OCI-LY7 (cell line): ENCODE measurements around the gene ALS2CL. TPM values are rescaled to one million over a fixed set of nuclear protein-coding genes. Genes with fewer than 3 reads are reported as not detected.

ENCODE experiments used
- BruUV-seq: library from RNA; stranded (reverse); fragments of 400-500 nt; replicated peaks from 2 replicates; lab custom pipeline; 2021; lab: Mats Ljungman, UMichigan
- CTCF ChIA-PET: fragments of 300-600 bp; sonication (Branson Sonifier 250); formaldehyde crosslinking; loops from one replicate; lab custom pipeline; 2022; ENCODE audit warnings: antibody characterized with exemption; ENCODE audit not compliant: unreplicated experiment; lab: Charles Lee
- POLR2A ChIA-PET: fragments of 300-600 bp; sonication (Branson Sonifier 250); formaldehyde crosslinking; loops from one replicate; lab custom pipeline; 2022; ENCODE audit warnings: antibody characterized with exemption; lab: Charles Lee
- DNase-seq: peaks from one replicate; pipeline ENCODE4 v3.0.0-alpha.2; 2015; ENCODE audit warnings: low spot score
- H2AFZ ChIP-seq: fragments of 200-600 bp; sonication (generic), shearing (Covaris generic); 2 replicates; pipeline ENCODE4 v1.6.1; 2014; ENCODE audit warnings: mild to moderate bottlenecking, antibody characterized with exemption, low read length, moderate library complexity
- H3K27ac ChIP-seq: fragments of 200-600 bp; sonication (generic); 2 replicates; pipeline ENCODE4 v1.5.1; 2014; ENCODE audit warnings: mixed run types, low read depth, mild to moderate bottlenecking, moderate library complexity, low read length, inconsistent platforms; ENCODE audit not compliant: poor library complexity, severe bottlenecking
- H3K36me3 ChIP-seq: fragments of 200-600 bp; sonication (generic); 2 replicates; pipeline ENCODE4 v1.6.1; 2014; ENCODE audit warnings: mild to moderate bottlenecking, antibody characterized with exemption, low read length, moderate library complexity, mixed read lengths; ENCODE audit not compliant: insufficient read depth
- H3K4me1 ChIP-seq: fragments of 200-600 bp; sonication (generic); 2 replicates; pipeline ENCODE4 v1.5.1; 2014; ENCODE audit warnings: mild to moderate bottlenecking, low read length; ENCODE audit not compliant: insufficient read depth, poor library complexity, severe bottlenecking
- H3K4me2 ChIP-seq: fragments of 200-600 bp; sonication (generic); 2 replicates; pipeline ENCODE4 v1.6.1; 2014; ENCODE audit warnings: mild to moderate bottlenecking, low read length
- H3K4me3 ChIP-seq: fragments of 200-600 bp; sonication (generic); 2 replicates; pipeline ENCODE4 v1.5.1; 2014; ENCODE audit warnings: mild to moderate bottlenecking, low read depth, low read length; ENCODE audit not compliant: poor library complexity, severe bottlenecking
- H3K79me2 ChIP-seq: fragments of 200-600 bp; sonication (generic); 2 replicates; pipeline ENCODE4 v1.6.1; 2016; ENCODE audit warnings: low read depth, mild to moderate bottlenecking, low read length, moderate library complexity, mixed read lengths; ENCODE audit not compliant: insufficient read depth
- H3K9me2 ChIP-seq: fragments of 200-600 bp; sonication (generic); 2 replicates; pipeline ENCODE4 v1.6.1; 2016; ENCODE audit warnings: mild to moderate bottlenecking, low read length, mixed read lengths; ENCODE audit not compliant: insufficient read depth
- H3K9me3 ChIP-seq: fragments of 200-600 bp; sonication (generic); 2 replicates; pipeline ENCODE4 v1.6.1; 2014; ENCODE audit warnings: mild to moderate bottlenecking, mixed run types, low read length, mixed read lengths
- H4K20me1 ChIP-seq: fragments of 200-600 bp; sonication (generic); 2 replicates; pipeline ENCODE4 v1.6.1; 2014; ENCODE audit warnings: mild to moderate bottlenecking, antibody characterized with exemption, low read length, moderate library complexity, mixed read lengths; ENCODE audit not compliant: insufficient read depth
- EZH2phosphoT487 ChIP-seq: fragments of 200-600 bp; sonication (generic); IDR thresholded peaks from 2 replicates; pipeline ENCODE4 v1.6.1; 2018; ENCODE audit warnings: low read depth, borderline replicate concordance, mild to moderate bottlenecking, mixed run types, antibody characterized with exemption, low read length, moderate library complexity, mixed read lengths
- intact Hi-C: fragments of 100-400 bp; cut with micrococcal nuclease; formaldehyde crosslinking; loops from one replicate; pipeline ENCODE4 v1.10.0; 2022; ENCODE audit not compliant: unreplicated experiment
- total RNA-seq, 2 experiments: library from RNA; depleted of rRNA in 1 of 2; stranded (reverse); fragments of >200 nt in 1 of 2; shearing (Covaris generic) in 1 of 2; gene quantifications; 2 replicates each; pipeline ENCODE4 v1.2.3, GENCODE V29; 2014 to 2022
- TF ChIP-seq, protein P1 (sequence below): fragments of 200-600 bp; sonication (generic); conservative IDR thresholded peaks from 2 replicates; pipeline ENCODE4 v1.5.1; 2014; ENCODE audit warnings: mild to moderate bottlenecking, antibody characterized with exemption, low read length, moderate library complexity, mixed read lengths

The ALS2CL gene
- total RNA-seq, 2 experiments from 2014 or later, result 0.28 TPM; not detected in 1

DNA sequence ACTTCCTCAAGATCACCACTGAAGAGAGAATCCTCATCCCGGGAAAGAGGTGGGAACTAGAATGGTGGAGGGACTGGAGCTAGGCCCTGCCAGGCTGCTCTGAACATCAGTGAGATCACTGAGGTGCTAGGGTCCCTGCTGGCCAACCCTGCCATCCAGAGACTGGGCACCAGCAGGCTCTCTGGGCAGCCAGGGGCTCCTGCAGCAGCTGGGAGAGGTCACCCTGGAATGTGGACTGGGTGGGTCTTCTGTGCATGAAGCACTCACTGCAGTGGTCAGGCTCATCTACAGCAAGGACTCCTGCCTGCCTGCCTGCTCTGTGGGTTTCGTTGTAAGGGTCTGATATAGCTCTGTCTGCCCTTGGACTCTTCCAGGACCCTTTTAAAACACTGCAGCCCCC is 24.9 kb downstream of the ALS2CL start:
- CTCF ChIA-PET, result no interaction called here
- no peaks in the 10 kb centered on the region for H3K79me2 ChIP-seq
- H4K20me1 ChIP-seq, result no peaks in the 10 kb centered on the region
- no TSS peak for BruUV-seq
- H3K9me2 ChIP-seq, result no peaks in the 10 kb centered on the region
- no peak overlapping the region for H2AFZ ChIP-seq
- no peak for DNase-seq
- no peak overlapping the region for H3K27ac ChIP-seq
- TF ChIP-seq, protein P1, sequence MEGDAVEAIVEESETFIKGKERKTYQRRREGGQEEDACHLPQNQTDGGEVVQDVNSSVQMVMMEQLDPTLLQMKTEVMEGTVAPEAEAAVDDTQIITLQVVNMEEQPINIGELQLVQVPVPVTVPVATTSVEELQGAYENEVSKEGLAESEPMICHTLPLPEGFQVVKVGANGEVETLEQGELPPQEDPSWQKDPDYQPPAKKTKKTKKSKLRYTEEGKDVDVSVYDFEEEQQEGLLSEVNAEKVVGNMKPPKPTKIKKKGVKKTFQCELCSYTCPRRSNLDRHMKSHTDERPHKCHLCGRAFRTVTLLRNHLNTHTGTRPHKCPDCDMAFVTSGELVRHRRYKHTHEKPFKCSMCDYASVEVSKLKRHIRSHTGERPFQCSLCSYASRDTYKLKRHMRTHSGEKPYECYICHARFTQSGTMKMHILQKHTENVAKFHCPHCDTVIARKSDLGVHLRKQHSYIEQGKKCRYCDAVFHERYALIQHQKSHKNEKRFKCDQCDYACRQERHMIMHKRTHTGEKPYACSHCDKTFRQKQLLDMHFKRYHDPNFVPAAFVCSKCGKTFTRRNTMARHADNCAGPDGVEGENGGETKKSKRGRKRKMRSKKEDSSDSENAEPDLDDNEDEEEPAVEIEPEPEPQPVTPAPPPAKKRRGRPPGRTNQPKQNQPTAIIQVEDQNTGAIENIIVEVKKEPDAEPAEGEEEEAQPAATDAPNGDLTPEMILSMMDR, result no peak
- no peak for TF ChIP-seq EZH2phosphoT487
- no peak overlapping the region for H3K4me2 ChIP-seq
- POLR2A ChIA-PET, result no interaction called here
- intact Hi-C loops, result no loop called here
- no peaks in the 10 kb centered on the region for H3K9me3 ChIP-seq
- H3K4me3 ChIP-seq, result no peak overlapping the region
- no peaks in the 10 kb centered on the region for H3K36me3 ChIP-seq
- no peaks in the 10 kb centered on the region for H3K4me1 ChIP-seq

- no peaks in the 10 kb centered on the region for H3K4me1 ChIP-seq
- no TSS peak for BruUV-seq
- no peak for TF ChIP-seq EZH2phosphoT487
- TF ChIP-seq, protein P1, result no peak
- no peaks in the 10 kb centered on the region for H3K36me3 ChIP-seq
- H2AFZ ChIP-seq, result no peak overlapping the region
- no peak overlapping the region for H3K4me2 ChIP-seq
- ChIA-PET CTCF (no interaction called here), POLR2A (no interaction called here)
- no peaks in the 10 kb centered on the region for H3K79me2 ChIP-seq
- intact Hi-C loops, result no loop called here
- no peaks in the 10 kb centered on the region for H3K9me3 ChIP-seq
- H3K4me3 ChIP-seq, result no peak overlapping the region
- no peaks in the 10 kb centered on the region for H3K9me2 ChIP-seq
- DNase-seq, result no peak
- no peaks in the 10 kb centered on the region for H4K20me1 ChIP-seq
- no peak overlapping the region for H3K27ac ChIP-seq
Measured at GRCh38 chr3:46668116-46668515, 25.4 kb downstream of the ALS2CL start.

- BruUV-seq, result no TSS peak
- Histone ChIP-seq H3K27ac (no peak overlapping the region), H3K79me2 (no peaks in the 10 kb centered on the region), H2AFZ (no peak overlapping the region), H3K4me2 (no peak overlapping the region), H3K9me3 (no peaks in the 10 kb centered on the region), H3K4me1 (no peaks in the 10 kb centered on the region), H3K9me2 (no peaks in the 10 kb centered on the region), H3K36me3 (no peaks in the 10 kb centered on the region), H4K20me1 (no peaks in the 10 kb centered on the region), H3K4me3 (no peak overlapping the region)
- DNase-seq, result no peak
- ChIA-PET POLR2A (no interaction called here), CTCF (no interaction called here)
- TF ChIP-seq, protein P1, result no peak
- no peak for TF ChIP-seq EZH2phosphoT487
- intact Hi-C loops, result no loop called here
Measured at GRCh38 chr3:46667657-46668056, 25.8 kb downstream of the ALS2CL start.
